K562 (cell line): ENCODE data around the gene MYO15A. TPM values are rescaled to one million over a fixed set of nuclear protein-coding genes. Genes with fewer than 3 reads are reported as not detected.

ENCODE experiments used
- ARID2 ChIP-seq: fragments of 450-650 bp; IDR thresholded peaks from 2 replicates; pipeline ENCODE4 v1.6.1; 2017; ENCODE audit warnings: antibody characterized with exemption, mild to moderate bottlenecking
- BMI1 ChIP-seq: fragments of 150-350 bp; IDR thresholded peaks from 2 replicates; pipeline ENCODE4 v1.6.1; 2014; ENCODE audit warnings: low read length
- CXXC5 ChIP-seq: fragments of 250-450 bp; sonication (Bioruptor Pico); IDR thresholded peaks from 2 replicates; pipeline ENCODE4 v1.8.0; 2022; ENCODE audit warnings: inconsistent platforms, mild to moderate bottlenecking, moderate library complexity
- ELK3 ChIP-seq: fragments of 450-650 bp; formaldehyde crosslinking; IDR thresholded peaks from 2 replicates; pipeline ENCODE4 v1.4.0; 2020; ENCODE audit warnings: mild to moderate bottlenecking
- ETV5 ChIP-seq: sonication (generic); formaldehyde crosslinking; IDR thresholded peaks from 2 replicates; pipeline ENCODE4 v1.4.0; 2020; ENCODE audit warnings: low read depth, mild to moderate bottlenecking, missing genetic modification reagents
- ILF3 ChIP-seq: fragments of 450-650 bp; IDR thresholded peaks from 2 replicates; pipeline ENCODE4 v1.6.1; 2018; ENCODE audit warnings: antibody characterized with exemption, mild to moderate bottlenecking, moderate library complexity, borderline replicate concordance
- LEF1 ChIP-seq: fragments of 450-650 bp; IDR thresholded peaks from 2 replicates; pipeline ENCODE4 v1.6.1; 2016; ENCODE audit warnings: mild to moderate bottlenecking
- MLLT1 ChIP-seq, 2 experiments: fragments of 450-650 bp; IDR thresholded peaks; 2 replicates each; pipeline ENCODE4 v1.6.1; 2016
- MTA3 ChIP-seq: fragments of 450-650 bp; formaldehyde crosslinking; IDR thresholded peaks from 2 replicates; pipeline ENCODE4 v1.6.1; 2017; ENCODE audit warnings: mild to moderate bottlenecking, borderline replicate concordance
- MYC ChIP-seq, 2 experiments: fragments of 250-450 bp in 1 of 2; sonication (Bioruptor Pico) in 1 of 2; IDR thresholded peaks; 2 replicates each; pipeline versions ENCODE4 v1.5.1 to v1.6.1; 2012 to 2021; ENCODE audit warnings: low read depth in 2 of 2, borderline replicate concordance in 1 of 2, improper control_type of control experiment in 1 of 2, low read length in 1 of 2, mild to moderate bottlenecking in 1 of 2, moderate library complexity in 1 of 2
- NCOA4 ChIP-seq: fragments of 450-650 bp; IDR thresholded peaks from 2 replicates; pipeline ENCODE4 v1.6.1; 2018; ENCODE audit warnings: mild to moderate bottlenecking; ENCODE audit not compliant: partially characterized antibody
- NCOR1 ChIP-seq: fragments of 450-650 bp; IDR thresholded peaks from 2 replicates; pipeline ENCODE4 v1.6.1; 2016; ENCODE audit warnings: mild to moderate bottlenecking, moderate library complexity
- NFYB ChIP-seq: IDR thresholded peaks from 2 replicates; pipeline ENCODE4 v1.6.1; 2011; ENCODE audit warnings: mild to moderate bottlenecking, moderate library complexity; ENCODE audit not compliant: insufficient read length; ENCODE audit errors: extremely low read depth
- POLR2G ChIP-seq: fragments of 200-400 bp; formaldehyde crosslinking; IDR thresholded peaks from 2 replicates; pipeline ENCODE4 v1.6.1; 2017; ENCODE audit warnings: low read depth, mild to moderate bottlenecking, antibody characterized with exemption, low read length, moderate library complexity
- POU5F1 ChIP-seq: fragments of 150-350 bp; IDR thresholded peaks from 2 replicates; pipeline ENCODE4 v1.6.1; 2014; ENCODE audit warnings: borderline replicate concordance, low read length, low read depth, mild to moderate bottlenecking; ENCODE audit not compliant: partially characterized antibody
- RNF2 ChIP-seq: sonication (generic); IDR thresholded peaks from 2 replicates; pipeline ENCODE4 v1.6.1; 2016
- TBP ChIP-seq: optimal IDR thresholded peaks from 2 replicates; pipeline ENCODE3; 2011; ENCODE audit warnings: low read depth, low read length, improper control_type of control experiment
- THRB ChIP-seq: fragments of 450-650 bp; formaldehyde crosslinking; conservative IDR thresholded peaks from 2 replicates; pipeline ENCODE4 v1.4.0; 2022; ENCODE audit warnings: mild to moderate bottlenecking, missing genetic modification characterization
- ZBTB49 ChIP-seq: sonication (generic); formaldehyde crosslinking; IDR thresholded peaks from 2 replicates; pipeline ENCODE4 v1.8.0; 2022; ENCODE audit warnings: missing genetic modification reagents, mild to moderate bottlenecking, borderline replicate concordance
- ZNF134 ChIP-seq: fragments of 250-450 bp; sonication (Bioruptor Pico); conservative IDR thresholded peaks from 2 replicates; pipeline ENCODE4 v1.4.0; 2020
- ZNF224 ChIP-seq: sonication (generic); formaldehyde crosslinking; IDR thresholded peaks from 2 replicates; pipeline ENCODE4 v1.8.0; 2022; ENCODE audit warnings: mild to moderate bottlenecking, missing genetic modification reagents
- ZNF24 ChIP-seq: fragments of 450-650 bp; IDR thresholded peaks from 2 replicates; pipeline ENCODE4 v1.6.1; 2016
- ZNF3 ChIP-seq: fragments of 250-450 bp; sonication (Bioruptor Pico); IDR thresholded peaks from 2 replicates; pipeline ENCODE4 v1.5.0; 2021; ENCODE audit warnings: mild to moderate bottlenecking, moderate library complexity
- polyA plus RNA-seq, 8 experiments: library from polyadenylated mRNA; depleted of rRNA in 4 of 8; stranded (reverse) in 5 of 8; unstranded in 3 of 8; fragments of >200 nt; fragmentation: Nextera tagmentation in 2 of 8; fragmentation: Illumina TruSeq in 1 of 8; extraction: Ambion mirVana in 2 of 8; extraction: Trizol in 1 of 8; gene quantifications; 2 replicates each; pipeline versions ENCODE4 v1.2.1 to v1.2.3, GENCODE V29; 2011 to 2014; ENCODE audit warnings: inconsistent platforms in 1 of 8, missing spikeins in 1 of 8
- total RNA-seq, 7 experiments: library from RNA; depleted of rRNA in 6 of 7; stranded (reverse); fragments of >200 nt in 6 of 7; fragmentation: Illumina TruSeq in 2 of 7; extraction: Trizol in 2 of 7; gene quantifications; 2 replicates each; pipeline versions ENCODE4 v1.2.1 to v1.2.3, GENCODE V29; 2011 to 2021; ENCODE audit warnings: low replicate concordance in 1 of 7

The MYO15A gene
- total and polyA plus RNA-seq, 9 of the 15 experiments (the other 6 are each of a cell fraction or from before 2014, with no cell fraction given), result 0.05 to 0.88 (median 0.14) TPM; not detected in 1

GRCh38 chr17:18183334-18184142, 75.0 kb downstream of the MYO15A start, which contains the start of gene ALKBH5 (continued):
- TF ChIP-seq MLLT1 (IDR thresholded peaks at IDR 0.05) (no peak), ILF3 (no peak), TBP (no peak), POU5F1 (peak; percentile 83), RNF2 (peak; percentile 49; the same call in 1 of the 2 replicates), ZNF134 (CRISPR knock-in tag) (no peak), ZNF24 (no peak), MYC (IDR thresholded peaks at IDR 0.05; ENCODE audit: low read depth, low read length) (peak; percentile 44; the same call in 1 of the 2 replicates), MYC (CRISPR knock-in tag; IDR thresholded peaks at IDR 0.05; ENCODE audit: borderline replicate concordance, low read depth) (no peak), NFYB (peak; percentile 48), ZNF224 (CRISPR knock-in tag) (0 out of 2 replicates have a peak, but pooled peaks have one; percentile 50), ARID2 (no peak), ZNF3 (no peak), MTA3 (peak; percentile 70; the same call in 1 of the 2 replicates), LEF1 (no peak), ZBTB49 (no peak), NCOA4 (no peak), BMI1 (peak; percentile 69), NCOR1 (no peak), THRB (CRISPR knock-in tag) (no peak), CXXC5 (CRISPR knock-in tag) (peak; percentile 79), POLR2G (peak; percentile 83), ETV5 (CRISPR knock-in tag) (no peak), ELK3 (CRISPR knock-in tag) (no peak)
